Neuronal stem cell (in vitro differentiated cells): ENCODE data around the gene STK11IP.

Experiments
- DNase-seq: peaks from one replicate; pipeline ENCODE4 v3.0.0-alpha.2; 2013; ENCODE audit warnings: low spot score
- H2AFZ ChIP-seq: one replicate; pipeline ENCODE4 v1.6.1; 2013; ENCODE audit warnings: mild to moderate bottlenecking, low read length, inconsistent platforms
- H2AK5ac ChIP-seq: 2 replicates; pipeline ENCODE4 v1.6.1; 2013; ENCODE audit warnings: low read depth, mild to moderate bottlenecking, inconsistent platforms, low read length, moderate library complexity, mixed read lengths
- H2BK120ac ChIP-seq: 2 replicates; pipeline ENCODE4 v1.6.1; 2013; ENCODE audit warnings: low read depth, mild to moderate bottlenecking, inconsistent platforms, low read length, moderate library complexity, mixed read lengths
- H2BK12ac ChIP-seq: one replicate; pipeline ENCODE4 v1.6.1; 2013; ENCODE audit warnings: low read length, inconsistent platforms
- H2BK15ac ChIP-seq: 2 replicates; pipeline ENCODE4 v1.6.1; 2013; ENCODE audit warnings: mild to moderate bottlenecking, low read length, inconsistent platforms, mixed read lengths
- H2BK5ac ChIP-seq: one replicate; pipeline ENCODE4 v1.6.1; 2013; ENCODE audit warnings: inconsistent platforms, mild to moderate bottlenecking, low read length, moderate library complexity
- H3K14ac ChIP-seq: one replicate; pipeline ENCODE4 v1.6.1; 2013; ENCODE audit warnings: low read length, inconsistent platforms
- H3K18ac ChIP-seq: 2 replicates; pipeline ENCODE4 v1.6.1; 2013; ENCODE audit warnings: low read length, inconsistent platforms
- H3K23ac ChIP-seq: 2 replicates; pipeline ENCODE4 v1.6.1; 2013; ENCODE audit warnings: low read depth, mild to moderate bottlenecking, mixed read lengths, low read length, inconsistent platforms; ENCODE audit not compliant: poor library complexity
- H3K27ac ChIP-seq: replicated peaks from 3 replicates; pipeline ENCODE4 v1.5.1; 2013; ENCODE audit warnings: low read length, inconsistent platforms
- H3K27me3 ChIP-seq, 3 experiments: 2 replicates each; pipeline ENCODE4 v1.6.1; 2013; ENCODE audit warnings: low read length in 3 of 3, mild to moderate bottlenecking in 2 of 3, inconsistent platforms in 1 of 3, low read depth in 1 of 3, mixed read lengths in 1 of 3, moderate library complexity in 1 of 3; ENCODE audit not compliant: control insufficient read depth in 3 of 3, insufficient read depth in 3 of 3
- H3K36me3 ChIP-seq, 2 donors: replicated peaks in 1 of 2; 2 replicates each; pipeline ENCODE4 v1.6.1; 2013; ENCODE audit warnings: low read length in 2 of 2; ENCODE audit not compliant: control insufficient read depth in 2 of 2, insufficient read depth in 2 of 2
- H3K4ac ChIP-seq: 2 replicates; pipeline ENCODE4 v1.6.1; 2013; ENCODE audit warnings: inconsistent platforms, mild to moderate bottlenecking, low read length, moderate library complexity
- H3K4me1 ChIP-seq, 2 donors: 1 replicate in 1 of 2; 2 replicates in 1 of 2; pipeline ENCODE4 v1.6.1; 2013; ENCODE audit warnings: low read length in 2 of 2, low read depth in 1 of 2; ENCODE audit not compliant: control insufficient read depth in 2 of 2, insufficient read depth in 1 of 2
- H3K4me2 ChIP-seq: one replicate; pipeline ENCODE4 v1.6.1; 2013; ENCODE audit warnings: mild to moderate bottlenecking, low read length, inconsistent platforms; ENCODE audit not compliant: insufficient read depth, poor library complexity, severe bottlenecking
- H3K4me3 ChIP-seq, 2 donors: 2 replicates each; pipeline ENCODE4 v1.5.1; 2013; ENCODE audit warnings: low read length in 2 of 2, mild to moderate bottlenecking in 2 of 2, inconsistent platforms in 1 of 2, moderate library complexity in 1 of 2
- H3K79me1 ChIP-seq: one replicate; pipeline ENCODE4 v1.6.1; 2013; ENCODE audit warnings: low read depth, mild to moderate bottlenecking, inconsistent platforms, low read length, moderate library complexity
- H3K9ac ChIP-seq: one replicate; pipeline ENCODE4 v1.6.1; 2013; ENCODE audit warnings: mild to moderate bottlenecking, low read depth, low read length, inconsistent platforms; ENCODE audit not compliant: poor library complexity
- H3K9me3 ChIP-seq, 2 donors: replicated peaks in 1 of 2; 2 replicates each; pipeline versions ENCODE3 to v1.6.1; 2013; ENCODE audit warnings: low read length in 2 of 2, mild to moderate bottlenecking in 2 of 2, inconsistent platforms in 1 of 2, low read depth in 1 of 2, mixed read lengths in 1 of 2, moderate library complexity in 1 of 2; ENCODE audit not compliant: control insufficient read depth in 2 of 2, insufficient read depth in 1 of 2
- H4K8ac ChIP-seq: one replicate; pipeline ENCODE4 v1.6.1; 2013; ENCODE audit warnings: low read depth, mild to moderate bottlenecking, inconsistent platforms, low read length, moderate library complexity
- H4K91ac ChIP-seq: one replicate; pipeline ENCODE4 v1.6.1; 2013; ENCODE audit warnings: low read length, low read depth, mild to moderate bottlenecking, inconsistent platforms; ENCODE audit not compliant: poor library complexity
- WGBS, 2 donors: extraction: QIAGEN DNeasy Blood & Tissue Kit; methylation state at CpG; one replicate each; pipeline ENCODE4 v1.1.7; 2013; ENCODE audit warnings: missing lambda C conversion rate in 2 of 2, mixed read lengths in 1 of 2; ENCODE audit not compliant: insufficient read length in 2 of 2, insufficient replicate concordance in 1 of 2; ENCODE audit errors: extremely low coverage in 2 of 2; 5-methylcytosine and 5-hydroxymethylcytosine counted together

STK11IP gene

GRCh38 chr2:219560037-219560892 is 37.4 kb upstream of the STK11IP start:
- H2BK15ac ChIP-seq = no peak overlapping the region
- H3K4me2 ChIP-seq = no peak overlapping the region
- peak overlapping the region; percentile 75 for H3K18ac ChIP-seq
- H2BK12ac ChIP-seq = no peak overlapping the region
- DNase-seq = no peak
- no peak overlapping the region for H4K91ac ChIP-seq
- H3K27ac ChIP-seq = no peak overlapping the region
- no CpG with 5 or more reads among the region's 8 CpGs for WGBS, 2 donors
- H3K9me3 ChIP-seq = peaks cover 0 to 2% of the 10 kb centered on the region in 2 donors
- no peak overlapping the region for H2BK5ac ChIP-seq
- no peak overlapping the region for H4K8ac ChIP-seq
- H3K27me3 ChIP-seq = no peaks in the 10 kb centered on the region
- peaks cover 0 to 10% of the 10 kb centered on the region in 2 donors for H3K4me1 ChIP-seq
- H3K79me1 ChIP-seq = peaks cover 6% of the 10 kb centered on the region
- no peak overlapping the region for H3K14ac ChIP-seq
- H3K9ac ChIP-seq = no peak overlapping the region
- H2BK120ac ChIP-seq = no peak overlapping the region
- no peak overlapping the region for H3K4ac ChIP-seq
- no peak overlapping the region for H3K23ac ChIP-seq
- peak overlapping the region; percentile 68 for H2AK5ac ChIP-seq
- peaks cover 24 to 90% of the 10 kb centered on the region in 2 donors for H3K36me3 ChIP-seq
- no peak overlapping the region for H3K4me3 ChIP-seq
- H2AFZ ChIP-seq = no peak overlapping the region

GRCh38 chr2:219560893-219561178 is 36.8 kb upstream of the STK11IP start:
- H2BK15ac ChIP-seq = no peak overlapping the region
- no peak overlapping the region for H4K91ac ChIP-seq
- H2BK5ac ChIP-seq = no peak overlapping the region
- no peak for DNase-seq
- WGBS, 2 donors = no CpG with 5 or more reads among the region's 3 CpGs
- no peak overlapping the region for H3K4me2 ChIP-seq
- H2BK120ac ChIP-seq = no peak overlapping the region
- H3K14ac ChIP-seq = no peak overlapping the region
- H4K8ac ChIP-seq = no peak overlapping the region
- peak overlapping the region; percentile 75 for H3K18ac ChIP-seq
- H3K36me3 ChIP-seq = peaks cover 23 to 94% of the 10 kb centered on the region in 2 donors
- H2AFZ ChIP-seq = no peak overlapping the region
- H3K4ac ChIP-seq = no peak overlapping the region
- peak overlapping the region; percentile 56 for H3K23ac ChIP-seq
- no peak overlapping the region for H3K4me3 ChIP-seq
- peak overlapping the region; percentile 68 for H2AK5ac ChIP-seq
- H3K4me1 ChIP-seq = peaks cover 0 to 10% of the 10 kb centered on the region in 2 donors
- no peaks in the 10 kb centered on the region for H3K27me3 ChIP-seq
- H3K27ac ChIP-seq = no peak overlapping the region
- peaks cover 0 to 2% of the 10 kb centered on the region in 2 donors for H3K9me3 ChIP-seq
- H3K9ac ChIP-seq = no peak overlapping the region
- H2BK12ac ChIP-seq = no peak overlapping the region
- H3K79me1 ChIP-seq = peaks cover 6% of the 10 kb centered on the region

- H2BK5ac ChIP-seq = no peak overlapping the region
- H4K91ac ChIP-seq = no peak overlapping the region
- H2BK12ac ChIP-seq = no peak overlapping the region
- H2AK5ac ChIP-seq = no peak overlapping the region
- no peak overlapping the region for H3K9ac ChIP-seq
- no peak overlapping the region for H3K4me3 ChIP-seq
- H3K14ac ChIP-seq = no peak overlapping the region
- H3K36me3 ChIP-seq = peaks cover 20 to 95% of the 10 kb centered on the region in 2 donors
- peaks cover 0 to 10% of the 10 kb centered on the region in 2 donors for H3K4me1 ChIP-seq
- no peak overlapping the region for H4K8ac ChIP-seq
- whole genome bisulfite sequencing, 2 donors = no CpG with 5 or more reads among the region's 24 CpGs
- no peak overlapping the region for H3K4ac ChIP-seq
- peak overlapping the region; percentile 56 for H3K23ac ChIP-seq
- H3K4me2 ChIP-seq = no peak overlapping the region
- no peak overlapping the region for H3K18ac ChIP-seq
- no peak overlapping the region for H2BK15ac ChIP-seq
- H3K27me3 ChIP-seq = no peaks in the 10 kb centered on the region
- no peak overlapping the region for H3K27ac ChIP-seq
- DNase-seq = no peak
- H2AFZ ChIP-seq = no peak overlapping the region
- peaks cover 0 to 2% of the 10 kb centered on the region in 2 donors for H3K9me3 ChIP-seq
- H2BK120ac ChIP-seq = no peak overlapping the region
- H3K79me1 ChIP-seq = peaks cover 4% of the 10 kb centered on the region
Measured at GRCh38 chr2:219561179-219562048, 36.2 kb upstream of the STK11IP start.
